GM12892 (cell line): Measurements from ENCODE around the gene ATP5ME.

Source experiments
- POLR2A ChIP-seq: IDR thresholded peaks from 2 replicates; pipeline ENCODE4 v1.6.1; 2011; ENCODE audit warnings: low read depth, low read length, control low read depth
- POLR2AphosphoS5 ChIP-seq: IDR thresholded peaks from 2 replicates; pipeline ENCODE4 v1.6.1; 2011; ENCODE audit warnings: low read depth, low read length, control low read depth
- TAF1 ChIP-seq: IDR thresholded peaks from 2 replicates; pipeline ENCODE4 v1.6.1; 2011; ENCODE audit warnings: low read depth, mild to moderate bottlenecking, control low read depth, low read length, borderline replicate concordance

- TF ChIP-seq POLR2A (no peak), POLR2AphosphoS5 (no peak), TAF1 (no peak)
Observed at GRCh38 chr4:657338-657833, 16.7 kb downstream of the ATP5ME start.
